Body of pancreas (tissue), 4 donors: ENCODE measurements around the gene ZDHHC17.

Experiments
- CTCF ChIP-seq, 7 experiments: fragments of 450-650 bp in 4 of 7; fragments of 200-600 bp in 3 of 7; sonication (generic) in 3 of 7; IDR thresholded peaks; one replicate each; pipeline ENCODE4 v1.5.1; 2016 to 2019; ENCODE audit warnings: antibody characterized with exemption in 7 of 7
- POLR2A ChIP-seq, 3 donors: fragments of 450-650 bp; IDR thresholded peaks; one replicate each; pipeline ENCODE4 v1.6.1; 2016; ENCODE audit warnings: antibody characterized with exemption in 3 of 3, mild to moderate bottlenecking in 2 of 3

DNA sequence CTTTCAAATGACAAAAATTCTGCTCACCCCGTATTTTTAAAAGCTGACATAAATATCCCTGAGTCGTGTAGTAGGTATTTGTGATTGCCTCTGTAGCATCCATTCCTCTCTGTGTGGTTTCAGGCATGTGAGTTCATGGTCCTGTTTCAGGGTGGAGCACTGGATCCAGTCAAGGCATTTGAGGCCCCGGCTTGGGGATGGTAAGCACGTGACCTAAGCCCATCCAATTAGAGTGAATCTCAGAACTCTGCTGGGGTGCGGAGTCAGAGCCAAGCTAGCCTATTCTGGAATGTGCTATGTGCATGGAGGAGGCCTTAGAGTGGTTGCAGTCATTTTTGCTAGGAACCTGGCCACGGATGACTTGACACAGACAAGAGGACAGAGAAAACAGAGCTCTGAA lies 119.2 kb downstream of the ZDHHC17 start:
- TF ChIP-seq CTCF (IDR thresholded peaks at IDR 0.05), result no peak
- no peak for TF ChIP-seq POLR2A (IDR thresholded peaks at IDR 0.05)
